Measurements from ENCODE around the gene TECPR1.

Gene TECPR1

DNA sequence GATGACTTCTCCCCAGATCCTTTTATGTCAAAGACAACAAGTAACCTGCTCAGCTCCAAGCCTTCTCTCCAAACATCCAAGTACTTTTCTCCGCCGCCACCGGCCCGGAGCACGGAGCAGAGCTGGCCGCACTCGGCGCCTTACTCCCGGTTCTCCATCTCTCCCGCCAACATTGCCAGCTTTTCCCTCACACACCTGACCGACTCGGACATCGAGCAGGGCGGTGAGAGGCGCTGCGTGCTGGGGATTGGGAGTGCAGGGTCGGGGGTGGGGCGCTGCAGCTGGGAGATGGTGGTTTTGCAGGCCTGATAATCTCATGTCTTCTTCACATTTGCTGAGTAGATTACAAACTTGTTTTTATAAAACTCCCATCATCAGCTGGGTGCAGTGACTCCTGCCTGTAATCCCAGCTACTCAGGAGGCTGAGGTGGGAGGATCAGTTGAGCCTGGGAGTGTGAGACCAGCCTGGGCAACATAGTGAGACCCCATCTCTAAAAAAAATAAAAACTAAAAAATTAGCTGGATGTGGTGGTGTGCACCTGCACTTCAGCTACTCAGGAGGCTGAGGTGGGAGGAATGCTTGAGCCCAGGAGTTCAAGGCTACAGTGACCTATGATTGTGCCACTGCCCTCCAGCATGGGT, 47.9 kb downstream of the TECPR1 start:
- Histone ChIP-seq H2AK5ac (ENCODE audit: low read length) (no peak overlapping the region), H3K23ac (ENCODE audit: low read length) (no peak overlapping the region), H3K56ac (ENCODE audit: low read length) (no peak overlapping the region), H2BK120ac (ENCODE audit: low read depth, low read length) (no peak overlapping the region), H3K4me3 (ENCODE audit: low read length) (no peak overlapping the region), H3K4me2 (ENCODE audit: low read length) (no peak overlapping the region), H3K79me2 (ENCODE audit: control insufficient read depth, insufficient read depth, low read length) (no peaks in the 10 kb centered on the region), H3K36me3 (ENCODE audit: control insufficient read depth, insufficient read depth, low read length) (no peaks in the 10 kb centered on the region), H2BK15ac (replicated peaks; ENCODE audit: low read depth) (no peak overlapping the region), H3K79me1 (ENCODE audit: low read length) (peaks cover 4% of the 10 kb centered on the region), H4K5ac (ENCODE audit: low read length) (no peak overlapping the region), H3K27me3 (ENCODE audit: insufficient read depth, low read length, poor library complexity) (no peaks in the 10 kb centered on the region), H3K18ac (ENCODE audit: low read length) (no peak overlapping the region), H4K8ac (ENCODE audit: low read depth, low read length) (no peak overlapping the region), H3K9ac (ENCODE audit: low read length) (no peak overlapping the region), H3K4me1 (ENCODE audit: control insufficient read depth, low read depth, low read length) (no peaks in the 10 kb centered on the region), H3K27ac (ENCODE audit: low read depth, low read length) (no peak overlapping the region), H3K4ac (ENCODE audit: low read depth, low read length) (no peak overlapping the region), H2BK5ac (ENCODE audit: low read length) (no peak overlapping the region)
- DNase-seq, result no peak
- WGBS (ENCODE audit: extremely low coverage, insufficient coverage, low lambda C conversion rate), result no CpG with 5 or more reads among the region's 18 CpGs

DNA sequence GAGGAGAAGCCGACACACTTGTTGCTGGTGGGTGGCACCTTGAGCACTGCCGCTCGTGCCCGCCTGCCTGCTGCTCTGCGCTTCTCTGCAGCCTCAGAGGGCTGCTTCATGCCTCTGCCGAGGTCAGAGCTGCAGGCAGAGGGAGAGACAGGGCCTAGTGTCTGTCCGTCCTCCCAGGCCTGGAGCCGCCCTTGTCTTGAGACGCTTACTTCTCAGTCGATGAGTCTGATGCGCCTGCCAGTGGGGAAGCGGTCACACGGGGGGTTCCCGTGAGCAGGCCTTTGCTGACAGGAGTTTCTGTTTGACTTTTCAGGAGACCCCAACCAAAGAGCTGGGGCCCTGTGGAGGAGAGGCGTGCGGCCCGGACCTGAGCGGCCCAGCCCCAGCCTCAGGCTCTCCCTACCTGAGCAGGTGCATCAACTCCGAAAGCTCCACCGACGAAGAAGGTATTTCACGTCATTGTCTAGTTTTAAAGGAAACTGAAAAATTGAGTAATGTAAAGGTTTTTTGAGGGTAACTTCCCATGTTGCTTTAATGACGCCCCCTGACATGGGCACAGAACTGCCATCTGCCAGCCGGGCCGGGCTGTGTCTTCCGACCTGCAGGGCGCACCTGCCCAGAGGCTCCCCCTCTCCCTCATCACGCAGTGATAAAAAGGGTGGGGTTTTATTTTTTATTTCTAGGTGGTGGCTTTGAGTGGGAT, 48.6 kb downstream of the TECPR1 start:
- no peak overlapping the region for H3K4me3 ChIP-seq (ENCODE audit: low read length)
- no peak overlapping the region for H4K5ac ChIP-seq (ENCODE audit: low read length)
- no peak overlapping the region for H3K27ac ChIP-seq (ENCODE audit: low read depth, low read length)
- H3K23ac ChIP-seq (ENCODE audit: low read length), result no peak overlapping the region
- no peak overlapping the region for H2BK5ac ChIP-seq (ENCODE audit: low read length)
- H3K79me2 ChIP-seq (ENCODE audit: control insufficient read depth, insufficient read depth, low read length), result no peaks in the 10 kb centered on the region
- H3K4ac ChIP-seq (ENCODE audit: low read depth, low read length), result no peak overlapping the region
- H3K79me1 ChIP-seq (ENCODE audit: low read length), result peaks cover 4% of the 10 kb centered on the region
- H2AK5ac ChIP-seq (ENCODE audit: low read length), result no peak overlapping the region
- H3K4me1 ChIP-seq (ENCODE audit: control insufficient read depth, low read depth, low read length), result no peaks in the 10 kb centered on the region
- no peaks in the 10 kb centered on the region for H3K36me3 ChIP-seq (ENCODE audit: control insufficient read depth, insufficient read depth, low read length)
- no peak overlapping the region for H2BK15ac ChIP-seq (replicated peaks; ENCODE audit: low read depth)
- no peaks in the 10 kb centered on the region for H3K27me3 ChIP-seq (ENCODE audit: insufficient read depth, low read length, poor library complexity)
- no peak overlapping the region for H3K4me2 ChIP-seq (ENCODE audit: low read length)
- H4K8ac ChIP-seq (ENCODE audit: low read depth, low read length), result no peak overlapping the region
- WGBS (ENCODE audit: extremely low coverage, insufficient coverage, low lambda C conversion rate), result no CpG with 5 or more reads among the region's 28 CpGs
- no peak overlapping the region for H3K56ac ChIP-seq (ENCODE audit: low read length)
- no peak overlapping the region for H3K9ac ChIP-seq (ENCODE audit: low read length)
- no peak overlapping the region for H2BK120ac ChIP-seq (ENCODE audit: low read depth, low read length)
- no peak for DNase-seq
- H3K18ac ChIP-seq (ENCODE audit: low read length), result no peak overlapping the region

DNA sequence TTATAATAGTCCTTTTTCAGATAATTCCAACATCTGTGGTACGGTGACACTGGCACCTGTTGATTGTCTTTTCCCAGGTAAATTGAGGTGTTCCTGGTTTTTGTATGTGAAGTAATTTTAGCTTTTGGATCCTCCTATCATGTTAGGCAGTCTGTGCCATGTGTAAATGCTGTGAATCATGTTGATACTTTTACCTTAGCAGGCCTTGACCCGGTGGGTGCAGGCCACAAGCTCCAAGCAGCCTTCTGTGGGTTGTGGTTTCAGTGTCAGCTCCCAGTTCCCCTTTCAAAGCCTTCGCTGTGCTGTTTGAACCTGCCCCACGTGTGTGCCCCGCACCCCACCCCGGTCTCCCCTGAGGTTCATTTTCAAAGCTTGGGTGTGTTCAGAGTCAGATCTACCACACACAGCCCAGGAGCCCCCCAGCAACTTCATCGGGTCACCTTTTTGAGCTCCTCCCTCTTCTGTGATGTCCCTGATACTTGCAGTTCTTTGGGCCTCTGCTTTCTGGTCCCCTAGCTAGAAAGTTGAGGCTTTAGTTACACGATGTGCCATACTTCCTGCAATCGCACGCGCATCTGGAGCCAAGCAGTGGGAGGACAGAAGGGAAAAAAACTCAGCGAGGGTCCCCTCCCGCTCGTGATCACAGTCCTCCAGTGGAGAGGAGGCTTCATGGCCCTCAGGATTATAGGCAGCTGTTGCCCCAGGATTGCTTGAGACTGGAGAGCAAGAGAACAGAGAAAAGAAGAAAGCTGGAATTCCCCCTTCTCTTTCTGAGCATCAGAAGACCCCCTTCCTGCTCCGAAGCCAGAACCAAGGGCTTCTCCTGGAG, 49.5 kb downstream of the TECPR1 start:
- H3K56ac ChIP-seq (ENCODE audit: low read length), result no peak overlapping the region
- H3K79me1 ChIP-seq (ENCODE audit: low read length), result peaks cover 4% of the 10 kb centered on the region
- H3K36me3 ChIP-seq (ENCODE audit: control insufficient read depth, insufficient read depth, low read length), result no peaks in the 10 kb centered on the region
- no peak overlapping the region for H3K4me3 ChIP-seq (ENCODE audit: low read length)
- no peak overlapping the region for H4K5ac ChIP-seq (ENCODE audit: low read length)
- H3K23ac ChIP-seq (ENCODE audit: low read length), result no peak overlapping the region
- H2BK120ac ChIP-seq (ENCODE audit: low read depth, low read length), result no peak overlapping the region
- DNase-seq, result no peak
- no peak overlapping the region for H2AK5ac ChIP-seq (ENCODE audit: low read length)
- H3K27me3 ChIP-seq (ENCODE audit: insufficient read depth, low read length, poor library complexity), result no peaks in the 10 kb centered on the region
- no peak overlapping the region for H3K27ac ChIP-seq (ENCODE audit: low read depth, low read length)
- no CpG with 5 or more reads among the region's 15 CpGs for WGBS (ENCODE audit: extremely low coverage, insufficient coverage, low lambda C conversion rate)
- H3K9ac ChIP-seq (ENCODE audit: low read length), result no peak overlapping the region
- no peaks in the 10 kb centered on the region for H3K4me1 ChIP-seq (ENCODE audit: control insufficient read depth, low read depth, low read length)
- H3K4ac ChIP-seq (ENCODE audit: low read depth, low read length), result no peak overlapping the region
- H3K4me2 ChIP-seq (ENCODE audit: low read length), result no peak overlapping the region
- no peak overlapping the region for H2BK5ac ChIP-seq (ENCODE audit: low read length)
- no peaks in the 10 kb centered on the region for H3K79me2 ChIP-seq (ENCODE audit: control insufficient read depth, insufficient read depth, low read length)
- no peak overlapping the region for H2BK15ac ChIP-seq (replicated peaks; ENCODE audit: low read depth)
- no peak overlapping the region for H3K18ac ChIP-seq (ENCODE audit: low read length)
- H4K8ac ChIP-seq (ENCODE audit: low read depth, low read length), result no peak overlapping the region

GRCh38 chr7:98200364-98200763, 51.7 kb downstream of the TECPR1 start:
- WGBS (ENCODE audit: extremely low coverage, insufficient coverage, low lambda C conversion rate), result no CpG with 5 or more reads among the region's 6 CpGs
- H3K9ac ChIP-seq (ENCODE audit: low read length), result no peak overlapping the region
- H3K4me2 ChIP-seq (ENCODE audit: low read length), result no peak overlapping the region
- H3K56ac ChIP-seq (ENCODE audit: low read length), result no peak overlapping the region
- H3K79me1 ChIP-seq (ENCODE audit: low read length), result peaks cover 8% of the 10 kb centered on the region
- H3K4ac ChIP-seq (ENCODE audit: low read depth, low read length), result no peak overlapping the region
- no peak overlapping the region for H2BK120ac ChIP-seq (ENCODE audit: low read depth, low read length)
- no peaks in the 10 kb centered on the region for H3K4me1 ChIP-seq (ENCODE audit: control insufficient read depth, low read depth, low read length)
- H2BK5ac ChIP-seq (ENCODE audit: low read length), result no peak overlapping the region
- H2BK15ac ChIP-seq (replicated peaks; ENCODE audit: low read depth), result no peak overlapping the region
- H3K18ac ChIP-seq (ENCODE audit: low read length), result no peak overlapping the region
- H3K23ac ChIP-seq (ENCODE audit: low read length), result no peak overlapping the region
- H4K8ac ChIP-seq (ENCODE audit: low read depth, low read length), result no peak overlapping the region
- no peak overlapping the region for H3K4me3 ChIP-seq (ENCODE audit: low read length)
- H3K79me2 ChIP-seq (ENCODE audit: control insufficient read depth, insufficient read depth, low read length), result no peaks in the 10 kb centered on the region
- no peak overlapping the region for H2AK5ac ChIP-seq (ENCODE audit: low read length)
- no peaks in the 10 kb centered on the region for H3K27me3 ChIP-seq (ENCODE audit: insufficient read depth, low read length, poor library complexity)
- DNase-seq, result no peak
- no peaks in the 10 kb centered on the region for H3K36me3 ChIP-seq (ENCODE audit: control insufficient read depth, insufficient read depth, low read length)
- no peak overlapping the region for H3K27ac ChIP-seq (ENCODE audit: low read depth, low read length)
- H4K5ac ChIP-seq (ENCODE audit: low read length), result no peak overlapping the region

GRCh38 chr7:98199131-98199530, 52.9 kb downstream of the TECPR1 start:
- H3K36me3 ChIP-seq (ENCODE audit: control insufficient read depth, insufficient read depth, low read length), result no peaks in the 10 kb centered on the region
- no peak overlapping the region for H3K23ac ChIP-seq (ENCODE audit: low read length)
- H2BK15ac ChIP-seq (replicated peaks; ENCODE audit: low read depth), result no peak overlapping the region
- no CpG with 5 or more reads among the region's 5 CpGs for WGBS (ENCODE audit: extremely low coverage, insufficient coverage, low lambda C conversion rate)
- no peaks in the 10 kb centered on the region for H3K27me3 ChIP-seq (ENCODE audit: insufficient read depth, low read length, poor library complexity)
- no peak for DNase-seq
- H3K18ac ChIP-seq (ENCODE audit: low read length), result no peak overlapping the region
- H3K4me2 ChIP-seq (ENCODE audit: low read length), result no peak overlapping the region
- no peak overlapping the region for H3K56ac ChIP-seq (ENCODE audit: low read length)
- no peaks in the 10 kb centered on the region for H3K4me1 ChIP-seq (ENCODE audit: control insufficient read depth, low read depth, low read length)
- H3K9ac ChIP-seq (ENCODE audit: low read length), result no peak overlapping the region
- no peak overlapping the region for H3K4me3 ChIP-seq (ENCODE audit: low read length)
- no peak overlapping the region for H3K4ac ChIP-seq (ENCODE audit: low read depth, low read length)
- H3K27ac ChIP-seq (ENCODE audit: low read depth, low read length), result no peak overlapping the region
- H2BK120ac ChIP-seq (ENCODE audit: low read depth, low read length), result no peak overlapping the region
- H4K5ac ChIP-seq (ENCODE audit: low read length), result no peak overlapping the region
- H3K79me1 ChIP-seq (ENCODE audit: low read length), result peaks cover 8% of the 10 kb centered on the region
- H2AK5ac ChIP-seq (ENCODE audit: low read length), result no peak overlapping the region
- no peak overlapping the region for H2BK5ac ChIP-seq (ENCODE audit: low read length)
- no peaks in the 10 kb centered on the region for H3K79me2 ChIP-seq (ENCODE audit: control insufficient read depth, insufficient read depth, low read length)
- H4K8ac ChIP-seq (ENCODE audit: low read depth, low read length), result no peak overlapping the region

Measured in mesendoderm (in vitro differentiated cells).